Endothelial cell of umbilical vein (primary cell): ENCODE data around the gene DTD1. TPM values are rescaled to one million over a fixed set of nuclear protein-coding genes. Genes with fewer than 3 reads are reported as not detected.

Experiments
- BruUV-seq: library from RNA; stranded (reverse); fragments of 400-500 nt; replicated peaks from 2 replicates; lab custom pipeline; 2021; lab: Mats Ljungman, UMichigan
- CTCF ChIA-PET: fragments of 300-600, 350-600 bp; sonication (Branson Sonifier 250); formaldehyde crosslinking; loops from one replicate; lab custom pipeline; 2021; ENCODE audit warnings: antibody characterized with exemption, inconsistent platforms; lab: Charles Lee
- POLR2A ChIA-PET: fragments of 300-600, 350-600 bp; sonication (Branson Sonifier 250); formaldehyde crosslinking; loops from one replicate; lab custom pipeline; 2021; ENCODE audit warnings: antibody characterized with exemption, inconsistent platforms; lab: Charles Lee
- DNase-seq: peaks from one replicate; pipeline ENCODE4 v3.0.0-alpha.2; 2011; ENCODE audit warnings: low read depth, low spot score
- FAIRE-seq: peaks from 2 replicates; lab custom pipeline; 2011; peaks lifted over from hg19 to GRCh38; lab: Jason Lieb, UNC
- H2AFZ ChIP-seq: 2 replicates; pipeline ENCODE4 v1.6.0; 2012; ENCODE audit warnings: low read depth, low read length, control low read depth, inconsistent platforms
- H3K27ac ChIP-seq: 2 replicates; pipeline ENCODE4 v1.5.1; 2011; ENCODE audit warnings: low read depth, mild to moderate bottlenecking, control low read depth, low read length, moderate library complexity; ENCODE audit not compliant: insufficient read depth
- H3K27me3 ChIP-seq, 2 experiments: 2 replicates each; pipeline versions ENCODE4 v1.6.0 to v1.6.1; 2011; ENCODE audit warnings: low read length in 2 of 2, mixed read lengths in 1 of 2; ENCODE audit not compliant: control insufficient read depth in 2 of 2, insufficient read depth in 2 of 2
- H3K36me3 ChIP-seq, 2 experiments: 2 replicates in 1 of 2; 3 replicates in 1 of 2; pipeline ENCODE4 v1.5.1; 2011; ENCODE audit warnings: low read length in 2 of 2, mild to moderate bottlenecking in 1 of 2, moderate library complexity in 1 of 2; ENCODE audit not compliant: control insufficient read depth in 2 of 2, insufficient read depth in 2 of 2; ENCODE audit errors: extremely low read depth in 1 of 2
- H3K4me1 ChIP-seq: 3 replicates; pipeline ENCODE4 v1.5.1; 2011; ENCODE audit warnings: mild to moderate bottlenecking, low read length; ENCODE audit not compliant: control insufficient read depth, insufficient read depth; ENCODE audit errors: extremely low read depth
- H3K4me2 ChIP-seq: 2 replicates; pipeline ENCODE4 v1.6.1; 2011; ENCODE audit warnings: low read length, control low read depth, mixed read lengths; ENCODE audit not compliant: insufficient read depth
- H3K4me3 ChIP-seq, 3 experiments: fragments of 200-600 bp in 1 of 3; sonication (generic), shearing (Covaris generic) in 1 of 3; replicated peaks in 1 of 3; 2 replicates each; pipeline ENCODE4 v1.5.1; 2011 to 2016; ENCODE audit warnings: control low read depth in 3 of 3, low read length in 3 of 3, mild to moderate bottlenecking in 2 of 3, inconsistent platforms in 1 of 3, low read depth in 1 of 3, moderate library complexity in 1 of 3; ENCODE audit not compliant: insufficient read depth in 1 of 3
- H3K79me2 ChIP-seq: 2 replicates; pipeline ENCODE4 v1.6.0; 2012; ENCODE audit warnings: low read length, inconsistent platforms; ENCODE audit not compliant: control insufficient read depth, insufficient read depth
- H3K9ac ChIP-seq: replicated peaks from 2 replicates; pipeline ENCODE3; 2011; ENCODE audit warnings: low read length, control low read depth; ENCODE audit not compliant: insufficient read depth; ENCODE audit errors: extremely low read depth
- H3K9me1 ChIP-seq: replicated peaks from 3 replicates; pipeline ENCODE4 v1.6.0; 2011; ENCODE audit warnings: mild to moderate bottlenecking, low read length; ENCODE audit not compliant: control insufficient read depth, insufficient read depth; ENCODE audit errors: extremely low read depth
- H3K9me3 ChIP-seq: replicated peaks from 2 replicates; pipeline ENCODE4 v1.5.1; 2012; ENCODE audit warnings: low read length, inconsistent platforms; ENCODE audit not compliant: control insufficient read depth, insufficient read depth
- H4K20me1 ChIP-seq: replicated peaks from 2 replicates; pipeline ENCODE3; 2011; ENCODE audit warnings: mild to moderate bottlenecking, low read length; ENCODE audit not compliant: control insufficient read depth, insufficient read depth; ENCODE audit errors: extremely low read depth
- EZH2 ChIP-seq: IDR thresholded peaks from 2 replicates; pipeline ENCODE4 v1.6.1; 2012; ENCODE audit warnings: borderline replicate concordance, low read depth, mild to moderate bottlenecking, moderate library complexity, low read length, inconsistent platforms; ENCODE audit not compliant: severe bottlenecking
- FOS ChIP-seq: IDR thresholded peaks from 2 replicates; pipeline ENCODE4 v1.6.1; 2011; ENCODE audit warnings: mild to moderate bottlenecking, low read length, moderate library complexity, borderline replicate concordance; ENCODE audit not compliant: insufficient read depth
- JUN ChIP-seq: IDR thresholded peaks from 2 replicates; pipeline ENCODE4 v1.6.1; 2011; ENCODE audit warnings: borderline replicate concordance, low read depth; ENCODE audit not compliant: insufficient read length, insufficient read depth
- MYC ChIP-seq: IDR thresholded peaks from one replicate; pipeline ENCODE4 v1.6.1; 2011; ENCODE audit warnings: mild to moderate bottlenecking, low read depth, low read length
- POLR2A ChIP-seq: IDR thresholded peaks from 2 replicates; pipeline ENCODE4 v1.6.1; 2012; ENCODE audit warnings: low read depth, mild to moderate bottlenecking, control low read depth, low read length
- POLR2AphosphoS5 ChIP-seq: IDR thresholded peaks from 2 replicates; pipeline ENCODE4 v1.6.1; 2012; ENCODE audit warnings: low read depth, mild to moderate bottlenecking, control low read depth, low read length, moderate library complexity; ENCODE audit not compliant: insufficient read depth
- dilution Hi-C: fragments of 300-500 bp; cut with MboI; formaldehyde crosslinking; loops from one replicate; pipeline ENCODE4 v1.15.0; 2019; ENCODE audit warnings: low sequenced_read_pairs; ENCODE audit not compliant: extremely low pct_ligation_motif_present
- intact Hi-C: fragments of 100-400 bp; cut with micrococcal nuclease; formaldehyde crosslinking; loops from one replicate; pipeline ENCODE4 v1.10.0; 2022
- polyA plus RNA-seq, 4 experiments: library from polyadenylated mRNA; depleted of rRNA in 3 of 4; stranded (reverse) in 3 of 4; unstranded in 1 of 4; fragments of >200 nt; gene quantifications; 2 replicates each; pipeline versions ENCODE4 v1.2.1 to v1.2.3, GENCODE V29; 2011 to 2012; ENCODE audit warnings: missing spikeins in 1 of 4
- total RNA-seq: library from RNA; stranded (reverse); gene quantifications from 2 replicates; pipeline ENCODE4 v1.2.3, GENCODE V29; 2021
- TF ChIP-seq, protein P1 (sequence below): IDR thresholded peaks from 2 replicates; pipeline ENCODE4 v1.6.1; 2011; ENCODE audit not compliant: insufficient read depth, insufficient read length
- TF ChIP-seq, protein P2 (sequence below), 2 donors: IDR thresholded peaks; 1 replicate in 1 of 2; 2 replicates in 1 of 2; pipeline ENCODE4 v1.5.1; 2011; ENCODE audit warnings: low read length in 2 of 2, mild to moderate bottlenecking in 2 of 2, moderate library complexity in 2 of 2, control low read depth in 1 of 2, inconsistent platforms in 1 of 2, low read depth in 1 of 2; ENCODE audit not compliant: insufficient read depth in 1 of 2; ENCODE audit errors: extremely low read depth in 1 of 2

Gene DTD1
- total and polyA plus RNA-seq, 2 donors (not counting 3 experiments of a cell fraction or from before 2014, with no cell fraction given) = 48.2 to 50.8 TPM

DNA sequence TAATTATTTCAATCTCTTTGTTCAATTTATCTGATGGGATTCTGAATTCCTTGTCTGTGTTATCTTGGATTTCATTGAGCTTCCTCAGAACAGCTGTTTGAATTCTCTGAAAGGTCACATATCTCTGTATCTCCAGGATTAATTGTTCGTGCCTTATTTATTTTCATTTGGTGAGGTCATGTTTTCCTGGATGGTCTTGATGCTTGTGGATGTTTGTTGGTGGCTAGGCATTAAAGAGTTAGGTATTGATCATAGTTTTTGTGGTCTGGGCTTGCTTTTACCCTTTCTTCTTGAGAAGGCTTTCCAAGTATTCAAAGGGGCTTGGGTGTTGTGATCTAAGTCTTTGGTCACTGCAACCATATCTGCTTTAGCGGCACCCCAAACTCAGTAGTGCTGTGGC lies 186.4 kb downstream of the DTD1 start:
- BruUV-seq = no TSS peak
- intact Hi-C loops = no loop called here
- H3K4me3 ChIP-seq = no peak overlapping the region
- ChIA-PET POLR2A (no interaction called here), CTCF (no interaction called here)
- no peaks in the 10 kb centered on the region for H3K9me3 ChIP-seq
- DNase-seq (no peak), FAIRE-seq (no peak)
- dilution Hi-C loops = no loop called here
- H3K4me2 ChIP-seq = no peak overlapping the region
- no peaks in the 10 kb centered on the region for H3K27me3 ChIP-seq
- H3K27ac ChIP-seq = no peak overlapping the region
- no peak for TF ChIP-seq FOS
- no peak for TF ChIP-seq EZH2
- TF ChIP-seq JUN = no peak
- no peak for TF ChIP-seq POLR2A
- TF ChIP-seq, protein P1, sequence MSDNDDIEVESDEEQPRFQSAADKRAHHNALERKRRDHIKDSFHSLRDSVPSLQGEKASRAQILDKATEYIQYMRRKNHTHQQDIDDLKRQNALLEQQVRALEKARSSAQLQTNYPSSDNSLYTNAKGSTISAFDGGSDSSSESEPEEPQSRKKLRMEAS = no peak
- TF ChIP-seq MYC = no peak
- TF ChIP-seq, protein P2, sequence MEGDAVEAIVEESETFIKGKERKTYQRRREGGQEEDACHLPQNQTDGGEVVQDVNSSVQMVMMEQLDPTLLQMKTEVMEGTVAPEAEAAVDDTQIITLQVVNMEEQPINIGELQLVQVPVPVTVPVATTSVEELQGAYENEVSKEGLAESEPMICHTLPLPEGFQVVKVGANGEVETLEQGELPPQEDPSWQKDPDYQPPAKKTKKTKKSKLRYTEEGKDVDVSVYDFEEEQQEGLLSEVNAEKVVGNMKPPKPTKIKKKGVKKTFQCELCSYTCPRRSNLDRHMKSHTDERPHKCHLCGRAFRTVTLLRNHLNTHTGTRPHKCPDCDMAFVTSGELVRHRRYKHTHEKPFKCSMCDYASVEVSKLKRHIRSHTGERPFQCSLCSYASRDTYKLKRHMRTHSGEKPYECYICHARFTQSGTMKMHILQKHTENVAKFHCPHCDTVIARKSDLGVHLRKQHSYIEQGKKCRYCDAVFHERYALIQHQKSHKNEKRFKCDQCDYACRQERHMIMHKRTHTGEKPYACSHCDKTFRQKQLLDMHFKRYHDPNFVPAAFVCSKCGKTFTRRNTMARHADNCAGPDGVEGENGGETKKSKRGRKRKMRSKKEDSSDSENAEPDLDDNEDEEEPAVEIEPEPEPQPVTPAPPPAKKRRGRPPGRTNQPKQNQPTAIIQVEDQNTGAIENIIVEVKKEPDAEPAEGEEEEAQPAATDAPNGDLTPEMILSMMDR (IDR thresholded peaks at IDR 0.05; ENCODE audit: extremely low read depth in 1 of 2, insufficient read depth in 1 of 2, low read depth in 1 of 2, low read length in 2 of 2) = no peak
- TF ChIP-seq POLR2AphosphoS5 = no peak
- no peak overlapping the region for H3K9ac ChIP-seq
- no peaks in the 10 kb centered on the region for H3K79me2 ChIP-seq
- H3K36me3 ChIP-seq = no peaks in the 10 kb centered on the region
- no peaks in the 10 kb centered on the region for H3K4me1 ChIP-seq
- H3K9me1 ChIP-seq = no peaks in the 10 kb centered on the region
- H4K20me1 ChIP-seq = no peaks in the 10 kb centered on the region
- no peak overlapping the region for H2AFZ ChIP-seq
